HCT116 (cell line): Measurements from ENCODE around the gene FGF3.

Experiments
- EZH2 ChIP-seq: fragments of 200-600 bp; sonication (generic); IDR thresholded peaks from 2 replicates; pipeline ENCODE4 v1.6.1; 2017; ENCODE audit warnings: antibody characterized with exemption, mixed run types
- TF ChIP-seq, protein P1 (sequence below), 3 experiments: fragments of 200-600 bp in 1 of 3; sonication (generic) in 1 of 3; IDR thresholded peaks in 2 of 3; conservative IDR thresholded peaks in 1 of 3; 2 replicates each; pipeline ENCODE4 v1.5.1; 2012 to 2017; ENCODE audit warnings: low read depth in 2 of 3, low read length in 2 of 3, antibody characterized with exemption in 1 of 3, borderline replicate concordance in 1 of 3, control low read depth in 1 of 3, mild to moderate bottlenecking in 1 of 3, mixed read lengths in 1 of 3, mixed run types in 1 of 3, moderate library complexity in 1 of 3; ENCODE audit not compliant: insufficient read depth in 1 of 3

DNA sequence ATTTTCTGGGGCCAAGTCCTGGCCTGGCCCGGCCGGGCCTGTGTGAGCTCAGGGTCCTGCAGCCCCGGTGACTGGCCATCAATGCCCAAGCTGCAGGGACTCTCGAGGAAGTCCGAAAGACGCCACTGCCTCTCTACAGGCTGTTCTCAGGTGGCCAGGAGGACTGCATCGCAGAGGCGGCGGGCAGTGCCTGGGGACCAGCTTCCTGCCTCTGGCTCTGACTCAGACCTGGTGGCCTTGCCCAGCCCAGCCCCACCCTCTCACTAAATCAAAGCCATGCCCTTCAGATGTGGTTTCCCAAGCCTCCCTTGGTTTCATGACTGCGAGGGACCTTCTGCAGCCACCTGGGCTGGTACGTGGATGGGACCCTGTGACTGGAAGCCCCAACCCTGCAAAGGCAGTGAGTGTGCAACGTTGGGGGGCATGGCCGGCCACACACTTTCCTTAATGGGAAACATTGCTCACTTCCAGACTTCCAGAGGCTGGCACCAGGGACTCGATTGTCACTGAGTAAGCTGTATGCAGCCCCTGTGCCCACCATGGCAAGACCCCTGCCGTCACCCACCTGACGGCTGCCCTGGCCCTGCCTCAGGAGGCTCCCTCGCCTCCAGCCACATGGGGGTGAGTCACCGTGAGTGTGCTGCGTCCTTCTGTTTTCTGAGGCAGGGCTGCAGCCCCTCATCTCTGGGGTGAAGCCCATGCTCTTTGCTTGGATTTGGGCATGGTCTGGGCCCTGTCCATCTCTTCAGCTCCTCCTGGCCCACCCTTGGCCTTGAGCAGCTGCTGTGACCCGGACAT, 6.0 kb upstream of the FGF3 start:
- TF ChIP-seq, protein P1, sequence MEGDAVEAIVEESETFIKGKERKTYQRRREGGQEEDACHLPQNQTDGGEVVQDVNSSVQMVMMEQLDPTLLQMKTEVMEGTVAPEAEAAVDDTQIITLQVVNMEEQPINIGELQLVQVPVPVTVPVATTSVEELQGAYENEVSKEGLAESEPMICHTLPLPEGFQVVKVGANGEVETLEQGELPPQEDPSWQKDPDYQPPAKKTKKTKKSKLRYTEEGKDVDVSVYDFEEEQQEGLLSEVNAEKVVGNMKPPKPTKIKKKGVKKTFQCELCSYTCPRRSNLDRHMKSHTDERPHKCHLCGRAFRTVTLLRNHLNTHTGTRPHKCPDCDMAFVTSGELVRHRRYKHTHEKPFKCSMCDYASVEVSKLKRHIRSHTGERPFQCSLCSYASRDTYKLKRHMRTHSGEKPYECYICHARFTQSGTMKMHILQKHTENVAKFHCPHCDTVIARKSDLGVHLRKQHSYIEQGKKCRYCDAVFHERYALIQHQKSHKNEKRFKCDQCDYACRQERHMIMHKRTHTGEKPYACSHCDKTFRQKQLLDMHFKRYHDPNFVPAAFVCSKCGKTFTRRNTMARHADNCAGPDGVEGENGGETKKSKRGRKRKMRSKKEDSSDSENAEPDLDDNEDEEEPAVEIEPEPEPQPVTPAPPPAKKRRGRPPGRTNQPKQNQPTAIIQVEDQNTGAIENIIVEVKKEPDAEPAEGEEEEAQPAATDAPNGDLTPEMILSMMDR (IDR thresholded peaks at IDR 0.05 in 2 of 3, conservative IDR thresholded peaks at IDR 0.05 in 1 of 3; ENCODE audit: borderline replicate concordance in 1 of 3, insufficient read depth in 1 of 3, low read depth in 2 of 3, low read length in 2 of 3), result no peak
- TF ChIP-seq EZH2, result no peak
